Midbrain (tissue), 1 donor: ENCODE results near the gene ACAN.

Source experiments
- DNase-seq: peaks from one replicate; lab custom pipeline; 2025; lab: John Stamatoyannopoulos, UW

ACAN gene

GRCh38 chr15:88843334-88843733 lies 40.1 kb downstream of the ACAN start:
- no peak for DNase-seq

- DNase-seq, result no peak
These were observed 41.6 kb downstream of the ACAN start for GRCh38 chr15:88844749-88845386.

- no peak for DNase-seq
These were observed 42.4 kb downstream of the ACAN start for GRCh38 chr15:88845616-88846015.

GRCh38 chr15:88847144-88847543 lies 43.9 kb downstream of the ACAN start:
- no peak for DNase-seq

GRCh38 chr15:88848203-88848602 lies 45.0 kb downstream of the ACAN start:
- DNase-seq, result no peak

GRCh38 chr15:88849376-88850072 lies 46.3 kb downstream of the ACAN start:
- no peak for DNase-seq

- DNase-seq, result no peak
These were observed 49.2 kb downstream of the ACAN start for GRCh38 chr15:88852476-88852875.

GRCh38 chr15:88858934-88859333 lies 55.7 kb downstream of the ACAN start:
- no peak for DNase-seq

- no peak for DNase-seq
These were observed 56.3 kb downstream of the ACAN start for GRCh38 chr15:88859550-88859949.

GRCh38 chr15:88860212-88860611 lies 57.0 kb downstream of the ACAN start:
- DNase-seq, result no peak

GRCh38 chr15:88863412-88863811 lies 60.2 kb downstream of the ACAN start:
- no peak for DNase-seq

- DNase-seq, result no peak
These were observed 61.7 kb downstream of the ACAN start for GRCh38 chr15:88864861-88865497.

GRCh38 chr15:88865498-88866099 lies 62.4 kb downstream of the ACAN start:
- no peak for DNase-seq

GRCh38 chr15:88866295-88866881 lies 63.2 kb downstream of the ACAN start:
- DNase-seq, result no peak

GRCh38 chr15:88871313-88871712 lies 68.1 kb downstream of the ACAN start:
- DNase-seq, result no peak

- no peak for DNase-seq
These were observed 68.9 kb downstream of the ACAN start for GRCh38 chr15:88872106-88872505.

- DNase-seq, result no peak
These were observed 69.5 kb downstream of the ACAN start for GRCh38 chr15:88872706-88873105.

GRCh38 chr15:88873786-88874185 lies 70.5 kb downstream of the ACAN start:
- DNase-seq, result no peak

GRCh38 chr15:88874275-88874674 lies 71.0 kb downstream of the ACAN start:
- DNase-seq, result no peak

- no peak for DNase-seq
These were observed 71.4 kb downstream of the ACAN start for GRCh38 chr15:88874684-88875083.

GRCh38 chr15:88876573-88876972 lies 73.3 kb downstream of the ACAN start:
- DNase-seq, result no peak

GRCh38 chr15:88877415-88877814 lies 74.2 kb downstream of the ACAN start:
- DNase-seq, result no peak

GRCh38 chr15:88877906-88878305 lies 74.7 kb downstream of the ACAN start:
- DNase-seq, result no peak
